GM18511 (cell line): ENCODE data around the gene CYP27B1.
"Not testable (repeated sequence)": the region's sequence is repeated elsewhere in the genome, so short reads cannot be mapped to it uniquely, and the experiment has no call there.

Source experiments
- ATAC-seq: cut with Tn5 transposase; IDR thresholded peaks from one replicate; pipeline ENCODE4 v1.9.1; 2021; ENCODE audit warnings: mild to moderate bottlenecking, moderate library complexity; ENCODE audit not compliant: unreplicated experiment

The CYP27B1 gene

GRCh38 chr12:57723630-57723962, 43.3 kb downstream of the CYP27B1 start:
- ATAC-seq = no peak

GRCh38 chr12:57722716-57723629, 43.9 kb downstream of the CYP27B1 start:
- ATAC-seq = no peak

DNA sequence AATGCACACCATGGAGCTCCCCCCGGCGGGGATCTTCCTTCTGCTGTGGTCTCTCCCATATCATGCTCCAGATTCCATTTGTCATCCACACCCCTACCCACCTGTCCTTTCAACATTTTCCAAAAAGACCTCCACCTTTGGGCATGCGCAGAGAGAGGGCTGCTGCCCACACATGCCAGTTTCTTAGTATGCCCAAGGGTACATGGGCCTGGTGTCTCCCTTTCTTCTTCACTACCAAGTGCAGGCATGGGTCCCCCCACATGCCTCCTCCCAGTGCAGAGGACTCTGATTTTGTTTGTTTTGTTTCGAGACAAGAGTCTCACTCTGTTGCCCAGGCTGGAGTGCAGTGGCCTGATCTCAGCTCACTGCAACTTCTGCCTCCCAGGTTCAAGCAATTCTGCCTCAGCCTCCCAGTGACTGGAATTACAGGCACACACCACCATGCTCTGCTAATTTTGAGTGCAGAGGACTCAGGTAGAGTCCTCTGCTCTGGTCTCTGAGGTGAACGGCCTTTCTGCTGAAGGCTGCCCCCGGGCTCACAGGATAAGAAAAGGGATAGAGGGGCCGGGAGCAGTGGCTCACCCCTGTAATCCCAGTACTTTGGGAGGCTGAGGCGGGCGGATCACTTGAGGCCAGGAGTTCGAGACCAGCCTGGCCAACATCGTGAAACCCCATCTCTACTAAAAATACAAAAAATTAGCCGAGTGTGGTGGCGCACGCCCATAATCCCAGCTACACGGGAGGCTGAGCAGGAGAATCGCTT, 44.9 kb downstream of the CYP27B1 start:
- not testable (repeated sequence) for ATAC-seq

DNA sequence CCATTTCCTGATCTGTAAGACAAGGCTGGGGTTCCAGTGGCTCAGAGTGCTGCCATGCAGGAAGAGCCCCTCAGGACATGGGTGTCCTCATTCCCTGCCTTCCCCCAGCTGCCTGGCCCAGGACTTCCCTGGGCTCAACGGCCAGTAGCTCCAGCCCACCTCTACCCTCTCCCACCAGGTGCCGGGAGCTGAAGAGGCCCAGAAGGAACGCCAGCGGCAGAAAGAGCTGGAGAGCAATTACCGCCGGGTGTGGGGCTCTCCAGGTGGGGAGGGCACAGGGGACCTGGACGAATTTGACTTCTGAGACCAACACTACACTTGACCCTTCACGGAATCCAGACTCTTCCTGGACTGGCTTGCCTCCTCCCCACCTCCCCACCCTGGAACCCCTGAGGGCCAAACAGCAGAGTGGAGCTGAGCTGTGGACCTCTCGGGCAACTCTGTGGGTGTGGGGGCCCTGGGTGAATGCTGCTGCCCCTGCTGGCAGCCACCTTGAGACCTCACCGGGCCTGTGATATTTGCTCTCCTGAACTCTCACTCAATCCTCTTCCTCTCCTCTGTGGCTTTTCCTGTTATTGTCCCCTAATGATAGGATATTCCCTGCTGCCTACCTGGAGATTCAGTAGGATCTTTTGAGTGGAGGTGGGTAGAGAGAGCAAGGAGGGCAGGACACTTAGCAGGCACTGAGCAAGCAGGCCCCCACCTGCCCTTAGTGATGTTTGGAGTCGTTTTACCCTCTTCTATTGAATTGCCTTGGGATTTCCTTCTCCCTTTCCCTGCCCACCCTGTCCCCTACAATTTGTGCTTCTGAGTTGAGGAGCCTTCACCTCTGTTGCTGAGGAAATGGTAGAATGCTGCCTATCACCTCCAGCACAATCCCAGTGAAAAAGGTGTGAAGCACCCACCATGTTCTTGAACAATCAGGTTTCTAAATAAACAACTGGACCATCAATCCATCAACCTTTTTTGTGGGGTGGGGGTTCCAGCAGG, 46.0 kb downstream of the CYP27B1 start:
- ATAC-seq = no peak

DNA sequence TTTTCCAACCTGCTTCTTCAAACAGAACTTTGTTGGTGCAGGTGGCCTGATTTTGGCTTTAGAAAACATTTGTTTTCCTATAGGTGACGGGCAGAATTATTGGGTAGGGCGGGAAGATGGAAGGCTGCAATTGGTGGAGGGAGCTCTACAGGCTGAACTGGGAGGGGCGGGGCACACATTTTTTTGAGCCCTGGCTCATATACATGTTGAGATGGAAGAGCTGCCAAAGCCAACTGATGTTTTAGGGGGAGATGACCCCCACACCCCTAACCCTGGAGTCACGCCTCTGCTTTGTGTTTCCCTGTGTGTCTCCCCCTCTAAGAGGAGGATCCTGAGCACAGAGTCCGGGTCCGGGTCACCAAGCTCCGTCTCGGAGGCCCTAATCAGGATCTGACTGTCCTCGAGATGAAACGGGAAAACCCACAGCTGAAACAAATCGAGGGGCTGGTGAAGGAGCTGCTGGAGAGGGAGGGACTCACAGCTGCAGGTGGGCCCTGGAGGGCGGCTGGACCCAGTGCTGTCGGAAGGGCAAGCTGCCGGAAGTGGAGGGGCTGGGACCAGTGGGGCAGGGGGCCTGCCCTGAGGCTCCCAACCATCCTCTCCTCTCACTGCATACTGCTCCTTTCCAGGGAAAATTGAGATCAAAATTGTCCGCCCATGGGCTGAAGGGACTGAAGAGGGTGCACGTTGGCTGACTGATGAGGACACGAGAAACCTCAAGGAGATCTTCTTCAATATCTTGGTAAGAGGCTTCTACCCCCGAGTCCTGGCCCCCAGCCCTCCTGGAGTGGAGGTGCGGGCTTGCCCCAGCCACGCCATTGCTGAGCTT, 46.9 kb downstream of the CYP27B1 start:
- ATAC-seq = no peak

GRCh38 chr12:57718641-57719528, 48.0 kb downstream of the CYP27B1 start:
- no peak for ATAC-seq

DNA sequence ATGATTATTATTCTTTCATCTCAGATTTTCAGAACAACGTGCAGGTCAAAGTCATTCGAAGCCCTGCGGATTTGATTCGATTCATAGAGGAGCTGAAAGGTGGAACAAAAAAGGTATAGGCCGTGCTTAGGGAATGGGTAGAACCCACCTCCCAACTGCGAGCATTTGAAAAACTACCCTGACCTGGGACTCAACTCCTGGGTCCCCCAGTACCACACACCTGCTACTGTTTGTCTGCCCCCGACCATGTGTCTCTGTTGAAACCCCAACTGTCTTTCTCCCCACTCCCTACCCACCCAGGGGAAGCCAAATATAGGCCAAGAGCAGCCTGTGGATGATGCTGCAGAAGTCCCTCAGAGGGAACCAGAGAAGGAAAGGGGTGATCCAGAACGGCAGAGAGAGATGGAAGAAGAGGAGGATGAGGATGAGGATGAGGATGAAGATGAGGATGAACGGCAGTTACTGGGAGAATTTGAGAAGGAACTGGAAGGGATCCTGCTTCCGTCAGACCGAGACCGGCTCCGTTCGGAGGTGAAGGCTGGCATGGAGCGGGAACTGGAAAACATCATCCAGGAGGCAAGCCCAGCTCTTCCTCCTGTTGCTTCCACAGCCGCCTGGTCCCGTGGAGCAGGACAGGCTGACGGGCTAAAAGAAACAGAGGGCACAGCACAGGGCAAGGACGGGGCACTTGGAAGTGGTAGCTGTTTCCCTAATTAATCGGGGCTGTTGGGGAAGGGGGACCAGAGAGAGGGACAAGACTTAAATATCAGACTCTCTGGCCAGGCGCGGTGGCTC, 48.8 kb downstream of the CYP27B1 start:
- no peak for ATAC-seq

DNA sequence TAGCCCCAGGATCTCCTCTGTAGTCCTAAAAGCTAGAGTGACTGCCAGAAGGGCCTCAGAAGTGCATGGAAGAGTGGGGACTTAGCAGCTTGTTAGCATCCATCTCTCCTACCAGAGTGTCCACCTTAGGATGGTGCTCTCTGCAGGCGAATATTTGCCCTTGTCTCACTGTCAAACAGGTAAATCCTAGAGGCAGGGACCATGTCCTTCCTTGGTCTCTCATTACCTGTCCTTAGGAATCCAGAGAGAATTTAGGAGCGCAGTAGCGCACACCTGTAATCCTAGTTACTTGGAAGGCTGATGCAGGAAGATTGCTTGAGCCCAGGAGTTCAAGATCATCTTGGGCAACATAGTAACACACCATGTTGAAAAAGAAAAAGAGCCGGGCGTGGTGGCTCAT, 49.7 kb downstream of the CYP27B1 start:
- ATAC-seq = no peak

DNA sequence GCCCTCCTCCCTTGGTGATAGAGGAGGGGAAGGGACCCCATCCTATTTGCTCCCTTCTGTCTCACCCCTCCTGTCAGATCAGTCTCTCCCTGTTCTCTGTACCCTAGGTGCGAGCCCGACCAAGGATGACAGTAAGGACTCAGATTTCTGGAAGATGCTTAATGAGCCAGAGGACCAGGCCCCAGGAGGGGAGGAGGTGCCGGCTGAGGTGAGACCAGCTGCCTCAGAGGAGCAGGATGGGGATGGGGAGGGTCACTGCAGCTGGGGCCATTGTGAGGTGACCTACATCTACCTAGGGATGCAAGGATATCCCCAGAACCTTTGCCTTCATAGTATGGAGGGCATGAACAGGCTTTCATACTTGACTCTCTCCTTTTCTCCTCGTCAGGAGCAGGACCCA, 50.6 kb downstream of the CYP27B1 start:
- ATAC-seq = no peak

DNA sequence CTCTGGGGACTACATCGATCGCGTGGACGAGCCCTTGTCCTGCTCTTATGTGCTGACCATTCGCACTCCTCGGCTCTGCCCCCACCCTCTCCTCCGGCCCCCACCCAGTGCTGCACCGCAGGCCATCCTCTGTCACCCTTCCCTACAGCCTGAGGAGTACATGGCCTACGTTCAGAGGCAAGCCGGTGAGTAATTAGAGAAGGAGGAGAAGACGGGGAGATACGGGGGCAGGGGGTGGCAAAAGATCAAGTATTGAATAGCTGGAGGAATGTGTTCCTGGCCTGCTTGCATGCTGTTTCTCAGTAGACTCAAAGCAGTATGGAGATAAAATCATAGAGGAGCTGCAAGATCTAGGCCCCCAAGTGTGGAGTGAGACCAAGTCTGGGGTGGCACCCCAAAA, 51.1 kb downstream of the CYP27B1 start:
- no peak for ATAC-seq

DNA sequence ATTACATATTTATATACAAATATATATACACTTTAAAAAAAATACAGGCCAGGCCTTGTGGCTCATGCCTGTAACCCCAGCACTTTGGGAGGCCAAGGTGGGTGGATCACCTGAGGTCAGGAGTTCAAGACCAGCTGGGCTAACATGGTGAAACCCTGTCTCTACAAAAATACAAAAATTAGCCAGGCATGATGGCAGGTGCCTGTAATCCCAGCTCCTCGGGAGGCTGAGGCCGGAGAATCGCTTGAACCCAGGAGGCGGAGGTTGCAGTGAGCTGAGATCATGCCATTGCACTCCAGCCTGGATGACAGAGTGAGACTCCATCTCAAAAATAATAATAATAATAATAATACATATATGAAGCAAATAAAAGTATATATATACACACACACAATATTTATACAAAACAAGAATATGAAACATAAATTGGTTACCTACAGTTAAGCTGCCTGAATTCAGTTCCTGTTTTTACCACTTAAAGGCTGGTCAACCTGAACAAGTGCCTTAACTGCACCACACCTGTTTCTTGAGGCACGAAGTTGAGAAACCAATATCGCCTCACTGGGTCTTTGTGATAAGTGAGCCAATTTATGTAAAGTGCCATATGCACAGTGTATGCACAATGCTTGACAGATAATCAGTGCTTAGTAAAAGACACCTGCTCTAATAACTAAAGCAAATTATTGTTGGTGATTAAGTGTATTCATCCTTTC, 51.7 kb downstream of the CYP27B1 start:
- not testable (repeated sequence) for ATAC-seq

DNA sequence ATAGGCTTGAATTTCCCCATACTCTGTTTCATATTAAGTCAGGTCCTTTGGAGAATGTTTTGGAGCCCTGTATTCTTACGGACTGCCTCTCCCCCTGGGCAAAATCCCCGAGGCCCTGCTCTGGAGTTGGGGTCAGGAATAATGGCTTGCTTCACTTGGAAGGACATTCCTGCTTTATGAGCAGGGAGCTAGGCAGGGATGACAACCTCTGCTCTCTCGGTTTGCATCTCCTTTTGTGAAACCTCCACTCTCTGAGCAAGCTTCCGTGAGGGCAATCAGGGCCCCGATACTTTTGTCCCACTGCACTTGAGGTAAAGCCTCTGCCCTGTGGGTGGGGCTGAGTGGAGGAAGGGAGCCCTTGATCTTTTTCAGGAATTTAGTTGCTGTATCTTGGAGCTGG, 53.7 kb downstream of the CYP27B1 start:
- no peak for ATAC-seq

- no peak for ATAC-seq
These were observed 54.2 kb downstream of the CYP27B1 start for GRCh38 chr12:57712701-57713100.
